GM19351 (cell line): ENCODE results near the gene CCR7.

ENCODE experiments used
- ATAC-seq: cut with Tn5 transposase; IDR thresholded peaks from one replicate; pipeline ENCODE4 v1.9.1; 2021; ENCODE audit warnings: mild to moderate bottlenecking, moderate library complexity; ENCODE audit not compliant: unreplicated experiment

Gene CCR7

GRCh38 chr17:40522250-40522960 is 42.9 kb downstream of the CCR7 start:
- no peak for ATAC-seq

GRCh38 chr17:40520991-40521453 is 44.2 kb downstream of the CCR7 start:
- ATAC-seq, result no peak

- no peak for ATAC-seq
Measured at GRCh38 chr17:40519089-40519775, 46.0 kb downstream of the CCR7 start.

- ATAC-seq, result no peak
Measured at GRCh38 chr17:40518401-40519088, 46.7 kb downstream of the CCR7 start.

- no peak for ATAC-seq
Measured at GRCh38 chr17:40517981-40518380, 47.3 kb downstream of the CCR7 start.

- no peak for ATAC-seq
Measured at GRCh38 chr17:40517286-40517662, 48.0 kb downstream of the CCR7 start.

- ATAC-seq, result peak; percentile 77
Measured at GRCh38 chr17:40516581-40517285, 48.5 kb downstream of the CCR7 start.

GRCh38 chr17:40515491-40516041 is 49.7 kb downstream of the CCR7 start:
- no peak for ATAC-seq

GRCh38 chr17:40515011-40515410 is 50.3 kb downstream of the CCR7 start:
- no peak for ATAC-seq

GRCh38 chr17:40514013-40514875 is 51.0 kb downstream of the CCR7 start:
- no peak for ATAC-seq

GRCh38 chr17:40511667-40512220 is 53.5 kb downstream of the CCR7 start:
- no peak for ATAC-seq

GRCh38 chr17:40511136-40511535 is 54.1 kb downstream of the CCR7 start:
- no peak for ATAC-seq

GRCh38 chr17:40510328-40510648 is 55.0 kb downstream of the CCR7 start:
- no peak for ATAC-seq

GRCh38 chr17:40509626-40510327 is 55.5 kb downstream of the CCR7 start:
- ATAC-seq, result no peak

GRCh38 chr17:40506786-40507185 is 58.5 kb downstream of the CCR7 start:
- no peak for ATAC-seq
